CD4-positive, alpha-beta T cell treated with Interleukin-6 at 100 ng/mL for 8 hours (primary cell): ENCODE data around the gene MMP2.

Experiments used
- DNase-seq: peaks from one replicate; pipeline ENCODE4 v3.0.0-alpha.2; 2020; ENCODE audit warnings: mixed read lengths, low spot score

Gene MMP2

GRCh38 chr16:55478827-55479429 is at the start of gene MMP2:
MMP2 (plus strand) TSS chr16:55479198; CDS start chr16:55479480, 282 bp downstream.
- no peak for DNase-seq

- no peak for DNase-seq
Observed at GRCh38 chr16:55433030-55433429, 46.0 kb upstream of the MMP2 start.

GRCh38 chr16:55433535-55433934 is 45.5 kb upstream of the MMP2 start:
- DNase-seq, result no peak

GRCh38 chr16:55434000-55434399 is 45.0 kb upstream of the MMP2 start:
- DNase-seq, result no peak

GRCh38 chr16:55435387-55435786 is 43.6 kb upstream of the MMP2 start:
- no peak for DNase-seq

GRCh38 chr16:55436587-55436986 is 42.4 kb upstream of the MMP2 start:
- no peak for DNase-seq

GRCh38 chr16:55437625-55438024 is 41.4 kb upstream of the MMP2 start:
- no peak for DNase-seq

- DNase-seq, result no peak
Observed at GRCh38 chr16:55438281-55438680, 40.7 kb upstream of the MMP2 start.

GRCh38 chr16:55439101-55439690 is 39.8 kb upstream of the MMP2 start:
- no peak for DNase-seq

GRCh38 chr16:55443434-55444346 is 35.3 kb upstream of the MMP2 start:
- no peak for DNase-seq

GRCh38 chr16:55444754-55445485 is 34.1 kb upstream of the MMP2 start:
- no peak for DNase-seq

- no peak for DNase-seq
Observed at GRCh38 chr16:55447231-55447630, 31.8 kb upstream of the MMP2 start.

- no peak for DNase-seq
Observed at GRCh38 chr16:55452996-55453395, 26.0 kb upstream of the MMP2 start.

- DNase-seq, result no peak
Observed at GRCh38 chr16:55453909-55454308, 25.1 kb upstream of the MMP2 start.

GRCh38 chr16:55454861-55455260 is 24.1 kb upstream of the MMP2 start:
- no peak for DNase-seq

- DNase-seq, result no peak
Observed at GRCh38 chr16:55462241-55462640, 16.8 kb upstream of the MMP2 start.

GRCh38 chr16:55464375-55464774 is 14.6 kb upstream of the MMP2 start:
- DNase-seq, result no peak

GRCh38 chr16:55465077-55465896 is 13.7 kb upstream of the MMP2 start:
- DNase-seq, result peak; percentile 73

GRCh38 chr16:55466209-55466608 is 12.8 kb upstream of the MMP2 start:
- no peak for DNase-seq

GRCh38 chr16:55467898-55468297 is 11.1 kb upstream of the MMP2 start:
- no peak for DNase-seq

- no peak for DNase-seq
Observed at GRCh38 chr16:55468352-55468990, 10.5 kb upstream of the MMP2 start.
